GM10266 (cell line): ENCODE results near the gene BCAS1.
"Not testable (repeated sequence)": the region's sequence is repeated elsewhere in the genome, so short reads cannot be mapped to it uniquely, and the experiment has no call there.

Source experiments
- DNase-seq: peaks from one replicate; pipeline ENCODE4 v3.0.0; 2012; ENCODE audit errors: extremely low spot score
- CTCF ChIP-seq: IDR thresholded peaks from 2 replicates; pipeline ENCODE4 v1.5.1; 2012; ENCODE audit warnings: mild to moderate bottlenecking, low read depth; ENCODE audit not compliant: control insufficient read depth, insufficient read depth; ENCODE audit errors: missing control alignments

BCAS1 gene

GRCh38 chr20:53978497-53978896, 91.9 kb downstream of the BCAS1 start:
- DNase-seq, result no peak

GRCh38 chr20:53977391-53977790, 93.0 kb downstream of the BCAS1 start:
- TF ChIP-seq CTCF, result no peak
- DNase-seq, result no peak

More at GRCh38 chr20:53978497-53978896, 91.9 kb downstream of the BCAS1 start:
- no peak for TF ChIP-seq CTCF

- no peak for TF ChIP-seq CTCF
- DNase-seq, result no peak
These were observed 94.6 kb downstream of the BCAS1 start for GRCh38 chr20:53975761-53976160.

- DNase-seq, result no peak
- no peak for TF ChIP-seq CTCF
These were observed 95.4 kb downstream of the BCAS1 start for GRCh38 chr20:53974785-53975555.

GRCh38 chr20:53973882-53974281, 96.5 kb downstream of the BCAS1 start:
- not testable (repeated sequence) for DNase-seq

GRCh38 chr20:53972179-53972578, 98.2 kb downstream of the BCAS1 start:
- DNase-seq, result no peak
- no peak for TF ChIP-seq CTCF

GRCh38 chr20:53971096-53971683, 99.2 kb downstream of the BCAS1 start:
- TF ChIP-seq CTCF, result no peak

GRCh38 chr20:53970232-53970631, 100.2 kb downstream of the BCAS1 start:
- no peak for DNase-seq
- no peak for TF ChIP-seq CTCF

More at GRCh38 chr20:53971096-53971683, 99.2 kb downstream of the BCAS1 start:
- DNase-seq, result no peak
